A549 treated with RU486 at 1 μM for 4 hours (cell line): Measurements from ENCODE around the gene TMEM260. TPM values are rescaled to one million over a fixed set of nuclear protein-coding genes. Genes with fewer than 3 reads are reported as not detected.

Source experiments
- total RNA-seq: library from RNA; stranded (reverse); fragments of 200-300 nt; extraction: Qiagen RNA extraction; gene quantifications from 5 replicates; pipeline ENCODE4 v1.2.3, GENCODE V29; 2022; ENCODE audit warnings: low read depth

The TMEM260 gene
- 3.5 to 6.6 TPM (median 4.9 TPM) in 5 replicates for total RNA-seq

GRCh38 chr14:56579345-56580220, at the start of gene TMEM260:
TSS of gene TMEM260 (plus strand) at chr14:56579798. CDS start at chr14:56579915, 117 bp downstream.

Other genes with a start within 250 kb of the TMEM260 start
- gene OTX2, start 230.7 kb downstream of the TMEM260 start, total RNA-seq, result not detected in 5 replicates